ENCODE measurements around the gene EFCAB11. TPM values are rescaled to one million over a fixed set of nuclear protein-coding genes. Genes with fewer than 3 reads are reported as not detected.

EFCAB11 gene
- total and polyA plus RNA-seq, 2 experiments from 2014 or later: 7.7 to 24.6 TPM

GRCh38 chr14:89990218-89990617, 35.7 kb upstream of the EFCAB11 start:
- H4K20me1 ChIP-seq (replicated peaks; ENCODE audit: insufficient read depth): no peaks in the 10 kb centered on the region
- 0 out of 2 replicates have a peak overlapping the region, but pooled peaks have one; percentile 41 for H3K27ac Mint-ChIP-seq
- no peaks in the 10 kb centered on the region for H3K79me2 ChIP-seq (replicated peaks; ENCODE audit: insufficient read depth)
- peaks cover 23% of the 10 kb centered on the region for H3K36me3 ChIP-seq (ENCODE audit: insufficient read depth)
- peaks cover 34% of the 10 kb centered on the region for H3K4me1 ChIP-seq (ENCODE audit: insufficient read depth)
- peaks cover 37% of the 10 kb centered on the region for H3K36me3 Mint-ChIP-seq (ENCODE audit: low read depth)
- no peak for DNase-seq (ENCODE audit: low spot score)
- no peak for ATAC-seq
- no peaks in the 10 kb centered on the region for H3K27me3 Mint-ChIP-seq (ENCODE audit: insufficient read depth, low read depth, poor library complexity)
- no peak overlapping the region for H3K4me2 ChIP-seq
- no peak overlapping the region for H3K4me3 ChIP-seq
- H3F3A ChIP-seq (replicated peaks; ENCODE audit: low read depth): no peaks in the 10 kb centered on the region
- H3K4me3 Mint-ChIP-seq: no peak overlapping the region
- no peaks in the 10 kb centered on the region for H3K27me3 ChIP-seq (ENCODE audit: insufficient read depth)
- TF ChIP-seq JUNB (IDR thresholded peaks at IDR 0.05; ENCODE audit: unreplicated experiment): no peak
- TF ChIP-seq CTCF (conservative IDR thresholded peaks at IDR 0.05; ENCODE audit: low read depth in 2 of 2): no peak
- TF ChIP-seq EZH2 (IDR thresholded peaks at IDR 0.05; ENCODE audit: low read depth, unreplicated experiment): no peak
- no peak for TF ChIP-seq POLR2AphosphoS5 (IDR thresholded peaks at IDR 0.05; ENCODE audit: low read depth)
- no peak for TF ChIP-seq REST (IDR thresholded peaks at IDR 0.05; ENCODE audit: unreplicated experiment)
- TF ChIP-seq STAT1 (IDR thresholded peaks at IDR 0.05; ENCODE audit: unreplicated experiment): no peak
- no peak overlapping the region for H2AFZ ChIP-seq
- no peak overlapping the region for H3K27ac ChIP-seq (ENCODE audit: low read depth)
- H3K9me2 ChIP-seq (ENCODE audit: insufficient read depth): no peaks in the 10 kb centered on the region
- peaks cover 41% of the 10 kb centered on the region for H3K4me1 Mint-ChIP-seq
- no peaks in the 10 kb centered on the region for H3K9me3 Mint-ChIP-seq

- Histone ChIP-seq H3F3A (replicated peaks; ENCODE audit: low read depth) (no peaks in the 10 kb centered on the region), H3K27me3 (ENCODE audit: insufficient read depth) (no peaks in the 10 kb centered on the region), H3K36me3 (ENCODE audit: insufficient read depth) (peaks cover 19% of the 10 kb centered on the region), H4K20me1 (replicated peaks; ENCODE audit: insufficient read depth) (no peaks in the 10 kb centered on the region), H3K4me3 (no peak overlapping the region), H3K27ac (ENCODE audit: low read depth) (no peak overlapping the region; the same call in 1 of the 2 replicates), H3K4me1 (ENCODE audit: insufficient read depth) (peaks cover 34% of the 10 kb centered on the region), H2AFZ (no peak overlapping the region), H3K79me2 (replicated peaks; ENCODE audit: insufficient read depth) (no peaks in the 10 kb centered on the region), H3K4me2 (peak overlapping the region; percentile 44), H3K9me2 (ENCODE audit: insufficient read depth) (no peaks in the 10 kb centered on the region)
- peak overlapping the region; percentile 74; the same call in 1 of the 2 replicates for H3K27ac Mint-ChIP-seq
- ATAC-seq (peak; percentile 84), DNase-seq (ENCODE audit: low spot score) (peak; percentile 18)
- no peaks in the 10 kb centered on the region for H3K9me3 Mint-ChIP-seq
- no peaks in the 10 kb centered on the region for H3K27me3 Mint-ChIP-seq (ENCODE audit: insufficient read depth, low read depth, poor library complexity)
- H3K36me3 Mint-ChIP-seq (ENCODE audit: low read depth): peaks cover 36% of the 10 kb centered on the region
- TF ChIP-seq CTCF (conservative IDR thresholded peaks at IDR 0.05; ENCODE audit: low read depth in 2 of 2) (no peak), POLR2AphosphoS5 (IDR thresholded peaks at IDR 0.05; ENCODE audit: low read depth) (no peak), REST (IDR thresholded peaks at IDR 0.05; ENCODE audit: unreplicated experiment) (no peak), EZH2phosphoT487 (IDR thresholded peaks at IDR 0.05; ENCODE audit: unreplicated experiment) (no peak), NANOG (IDR thresholded peaks at IDR 0.05; ENCODE audit: borderline replicate concordance) (no peak), JUNB (IDR thresholded peaks at IDR 0.05; ENCODE audit: unreplicated experiment) (no peak), ZNF331 (CRISPR knock-in tag; IDR thresholded peaks at IDR 0.05; ENCODE audit: low read depth) (no peak), EZH2 (IDR thresholded peaks at IDR 0.05; ENCODE audit: low read depth, unreplicated experiment) (no peak)
- peak overlapping the region; percentile 21; the same call in 1 of the 3 replicates for H3K4me3 Mint-ChIP-seq
- peaks cover 41% of the 10 kb centered on the region for H3K4me1 Mint-ChIP-seq
Measured at GRCh38 chr14:89988787-89989186, 34.3 kb upstream of the EFCAB11 start.

Measured in GM23338 (cell line).